GM19193 (cell line): Measurements from ENCODE around the gene HECW1.

Experiments
- POLR2A ChIP-seq: IDR thresholded peaks from 4 replicates; pipeline ENCODE4 v1.6.1; 2011; ENCODE audit not compliant: insufficient read depth, insufficient read length; ENCODE audit errors: extremely low read depth

Gene HECW1

GRCh38 chr7:43372676-43373355, 260.4 kb downstream of the HECW1 start:
- TF ChIP-seq POLR2A = no peak

GRCh38 chr7:43377196-43377960, 264.9 kb downstream of the HECW1 start:
- no peak for TF ChIP-seq POLR2A

GRCh38 chr7:43379210-43379609, 266.8 kb downstream of the HECW1 start:
- no peak for TF ChIP-seq POLR2A

DNA sequence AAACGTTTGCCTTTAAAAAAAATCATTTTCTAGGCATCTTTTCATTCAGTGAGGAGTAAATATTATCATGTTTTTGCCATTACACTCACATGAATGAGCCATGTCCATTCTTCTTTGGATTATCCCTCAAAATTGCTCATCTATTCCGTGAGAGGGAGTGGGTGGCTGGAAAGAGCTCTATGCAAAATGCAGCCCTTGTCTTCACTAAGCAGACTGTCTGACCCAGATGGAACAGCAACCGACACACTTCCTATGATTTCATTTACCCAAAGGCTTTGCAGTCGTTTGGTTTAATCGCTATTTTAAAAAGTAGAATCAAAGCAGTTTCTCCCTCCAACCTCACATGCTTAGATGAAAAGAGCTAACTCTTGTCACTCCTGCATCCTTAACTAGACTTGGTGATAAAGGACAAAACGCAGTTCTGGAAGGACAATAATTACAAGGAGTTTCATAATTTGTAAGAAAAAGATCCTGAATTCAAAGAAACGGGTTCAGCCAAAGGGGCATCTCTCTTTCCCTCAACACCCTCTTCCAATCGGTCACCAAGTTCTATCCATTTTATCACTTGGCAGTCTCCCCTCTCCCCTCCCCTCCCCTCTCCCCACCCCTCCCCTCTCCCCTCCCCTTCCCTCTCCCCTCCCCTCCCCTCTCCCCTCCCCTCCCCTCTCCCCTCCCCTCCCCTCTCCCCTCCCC, 272.3 kb downstream of the HECW1 start:
- no peak for TF ChIP-seq POLR2A

DNA sequence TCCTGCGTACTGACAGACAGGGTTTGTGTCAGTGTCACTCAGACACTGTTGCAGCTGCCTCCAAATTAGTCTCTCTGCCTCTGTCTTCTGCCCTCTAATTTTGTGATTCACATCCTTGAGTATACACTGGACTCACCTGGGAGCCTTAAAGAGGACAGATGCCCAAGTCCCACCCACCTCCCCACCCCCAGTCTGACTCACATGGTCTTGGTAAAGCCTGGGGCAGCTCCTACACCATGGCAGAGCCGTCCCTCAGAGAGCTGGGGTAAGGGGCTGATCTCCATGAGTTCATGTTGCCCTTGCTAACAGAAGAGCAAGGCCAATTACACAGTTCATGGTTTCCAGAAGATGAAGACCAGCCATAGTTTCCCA, 272.8 kb downstream of the HECW1 start:
- TF ChIP-seq POLR2A = no peak

DNA sequence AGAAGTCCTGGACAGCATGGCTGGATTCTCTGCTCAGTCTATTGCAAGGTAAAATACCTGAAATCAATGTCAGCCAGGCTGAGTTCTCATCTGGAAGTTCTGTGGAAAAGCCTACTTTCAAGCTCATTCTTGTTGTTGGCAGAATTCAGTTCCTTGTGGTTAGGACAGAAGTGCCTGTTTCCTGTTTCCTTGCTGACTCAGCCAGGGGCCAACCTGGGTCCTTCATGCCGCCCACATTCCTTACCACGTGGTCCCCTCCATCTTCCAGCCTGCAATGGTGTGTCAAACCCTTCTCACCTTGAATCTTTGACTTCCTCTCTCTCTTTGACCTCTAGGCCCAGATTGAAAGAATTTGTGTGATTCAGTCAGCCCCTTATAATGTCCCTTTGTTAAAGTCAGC, 273.4 kb downstream of the HECW1 start:
- no peak for TF ChIP-seq POLR2A

DNA sequence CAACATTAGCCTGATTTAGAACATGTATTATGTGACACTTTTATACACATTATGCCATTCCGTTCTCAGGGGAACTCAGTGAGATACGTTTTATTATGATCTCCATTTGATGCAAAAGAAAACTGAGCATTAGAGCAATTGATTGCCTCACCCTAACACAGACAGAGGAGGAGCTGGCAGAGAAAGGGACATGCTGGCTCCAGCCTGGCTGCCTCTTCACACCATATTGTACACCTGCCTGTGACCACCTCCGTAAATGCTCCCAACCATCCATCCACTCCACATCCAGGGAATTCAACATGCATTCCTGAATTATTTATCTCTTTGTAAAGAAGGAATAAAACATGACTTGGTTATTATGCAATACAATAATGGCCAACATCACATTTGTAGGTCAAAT, 275.5 kb downstream of the HECW1 start:
- TF ChIP-seq POLR2A = no peak

DNA sequence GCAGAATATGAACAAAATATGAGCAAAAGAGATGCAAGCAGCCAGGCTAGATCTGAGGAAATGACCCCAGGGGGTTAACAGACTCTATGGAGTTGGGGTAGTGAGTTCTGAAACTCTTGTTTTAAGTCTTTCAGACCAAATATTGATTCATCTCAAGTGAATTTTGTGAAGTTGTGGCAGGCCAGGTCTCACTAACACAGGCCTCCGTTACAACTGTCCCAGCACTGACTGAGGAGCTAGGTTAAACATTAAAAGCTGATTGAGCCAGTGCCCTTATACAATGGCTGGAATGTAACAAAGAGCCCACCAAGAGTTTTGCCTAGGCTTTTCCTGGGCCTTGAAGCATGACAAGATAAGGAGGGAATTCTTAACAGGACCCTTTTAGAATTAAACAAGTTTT, 278.1 kb downstream of the HECW1 start:
- no peak for TF ChIP-seq POLR2A

DNA sequence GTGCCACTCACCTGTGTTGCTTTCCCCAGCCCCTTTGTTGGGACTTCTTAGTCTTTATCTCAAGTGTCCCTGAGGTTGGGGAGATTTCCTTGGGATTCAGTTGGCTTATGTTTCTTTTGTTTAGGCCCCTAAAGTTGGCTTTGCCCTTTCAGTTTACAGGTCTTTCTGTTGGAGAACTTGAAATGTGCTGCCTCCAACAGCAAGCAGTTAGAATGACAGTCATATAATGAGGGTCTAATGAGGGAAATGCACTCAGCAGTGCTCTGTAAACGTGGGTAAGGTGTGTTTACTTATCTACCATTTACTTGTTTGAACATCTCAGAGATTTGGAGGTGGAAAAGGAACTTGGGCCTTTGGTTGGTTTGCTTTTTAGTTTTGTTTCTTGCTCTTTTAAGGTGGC, 279.1 kb downstream of the HECW1 start:
- no peak for TF ChIP-seq POLR2A

- no peak for TF ChIP-seq POLR2A
These were observed 280.3 kb downstream of the HECW1 start for GRCh38 chr7:43392638-43393330.

DNA sequence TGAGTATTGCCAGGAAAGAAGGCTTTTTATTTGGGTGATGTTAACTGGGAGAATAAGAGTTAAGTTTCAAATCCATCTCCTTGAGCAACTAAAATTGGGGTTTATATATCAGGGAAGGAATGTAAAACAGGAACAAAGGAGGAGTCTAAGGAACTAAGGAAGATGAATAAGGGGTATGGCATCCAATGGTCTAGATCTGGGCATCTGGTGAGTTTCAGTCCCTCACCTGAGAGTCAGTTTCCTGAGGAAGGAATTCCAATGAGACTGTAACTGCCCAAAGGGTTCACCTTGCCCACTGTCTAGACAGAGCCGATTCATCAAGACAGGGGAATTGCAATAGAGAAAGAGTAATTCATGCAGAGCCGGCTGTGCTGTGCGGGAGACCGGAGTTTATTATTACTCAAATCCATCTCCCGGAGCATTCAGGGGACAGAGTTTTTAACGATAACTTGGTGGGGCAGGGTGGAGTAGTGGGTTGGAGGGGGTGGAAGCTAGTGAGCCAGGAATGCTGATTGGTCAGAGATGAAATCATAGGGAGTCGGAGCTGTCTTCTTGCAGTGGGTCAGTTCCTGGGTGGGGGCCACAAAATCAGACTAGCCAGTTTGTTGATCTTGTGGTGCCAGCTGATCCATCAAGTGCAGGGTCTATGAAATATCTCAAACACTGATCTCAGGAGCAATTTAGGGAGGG, 282.1 kb downstream of the HECW1 start:
- no peak for TF ChIP-seq POLR2A

GRCh38 chr7:43395351-43395750, 282.9 kb downstream of the HECW1 start:
- TF ChIP-seq POLR2A = no peak

GRCh38 chr7:43396187-43396740, 283.8 kb downstream of the HECW1 start:
- TF ChIP-seq POLR2A = no peak

- TF ChIP-seq POLR2A = no peak
These were observed 286.4 kb downstream of the HECW1 start for GRCh38 chr7:43398831-43399230.
